H9 (cell line): ENCODE results near the gene KDM2B. TPM values are rescaled to one million over a fixed set of nuclear protein-coding genes. Genes with fewer than 3 reads are reported as not detected.

Source experiments
- DNase-seq: peaks from one replicate; pipeline ENCODE4 v3.0.0-alpha.2; 2017
- H2AFZ ChIP-seq: one replicate; pipeline ENCODE4 v1.6.1; 2013; ENCODE audit warnings: mild to moderate bottlenecking, low read length, control low read depth, moderate library complexity
- H2AK5ac ChIP-seq: 2 replicates; pipeline ENCODE4 v1.6.1; 2013; ENCODE audit warnings: low read length, control low read depth, mixed read lengths; ENCODE audit not compliant: insufficient read length
- H2BK120ac ChIP-seq: one replicate; pipeline ENCODE4 v1.6.1; 2013; ENCODE audit warnings: low read depth, mild to moderate bottlenecking, low read length, control low read depth, inconsistent platforms; ENCODE audit not compliant: poor library complexity, severe bottlenecking
- H2BK12ac ChIP-seq: 2 replicates; pipeline ENCODE4 v1.6.1; 2013; ENCODE audit warnings: low read length, control low read depth, mixed read lengths, low read depth; ENCODE audit not compliant: insufficient read length
- H2BK15ac ChIP-seq: 2 replicates; pipeline ENCODE4 v1.6.1; 2013; ENCODE audit warnings: low read depth, low read length, control low read depth
- H2BK20ac ChIP-seq: one replicate; pipeline ENCODE4 v1.6.1; 2013; ENCODE audit warnings: low read depth, mild to moderate bottlenecking, low read length, control low read depth, inconsistent platforms; ENCODE audit not compliant: poor library complexity, severe bottlenecking
- H2BK5ac ChIP-seq: 2 replicates; pipeline ENCODE4 v1.6.1; 2013; ENCODE audit warnings: low read length, control low read depth, mixed read lengths; ENCODE audit not compliant: insufficient read length
- H3K14ac ChIP-seq: 2 replicates; pipeline ENCODE4 v1.6.1; 2013; ENCODE audit warnings: low read length, control low read depth; ENCODE audit not compliant: insufficient read depth
- H3K18ac ChIP-seq: 2 replicates; pipeline ENCODE4 v1.6.1; 2013; ENCODE audit warnings: low read depth, mild to moderate bottlenecking, mixed read lengths, low read length, control low read depth; ENCODE audit not compliant: insufficient read length
- H3K23ac ChIP-seq: 2 replicates; pipeline ENCODE4 v1.6.1; 2013; ENCODE audit warnings: low read length, control low read depth, mixed read lengths, low read depth; ENCODE audit not compliant: insufficient read length
- H3K23me2 ChIP-seq: 2 replicates; pipeline ENCODE4 v1.6.1; 2013; ENCODE audit warnings: low read depth, mild to moderate bottlenecking, mixed read lengths, low read length, control low read depth; ENCODE audit not compliant: insufficient read length, poor library complexity, severe bottlenecking
- H3K27ac ChIP-seq: 2 replicates; pipeline ENCODE4 v1.5.1; 2013; ENCODE audit warnings: low read length, control low read depth, mixed read lengths, low read depth; ENCODE audit not compliant: insufficient read length
- H3K27me3 ChIP-seq: 2 replicates; pipeline ENCODE4 v1.6.1; 2013; ENCODE audit warnings: low read length, control low read depth, inconsistent platforms; ENCODE audit not compliant: insufficient read depth
- H3K4ac ChIP-seq: 2 replicates; pipeline ENCODE4 v1.6.1; 2013; ENCODE audit warnings: low read depth, mild to moderate bottlenecking, control low read depth, inconsistent platforms, low read length, moderate library complexity
- H3K4me1 ChIP-seq: 2 replicates; pipeline ENCODE4 v1.6.1; 2013; ENCODE audit warnings: low read length, control low read depth, inconsistent platforms; ENCODE audit not compliant: insufficient read depth
- H3K4me2 ChIP-seq: 2 replicates; pipeline ENCODE4 v1.6.1; 2013; ENCODE audit warnings: low read length, control low read depth, mixed read lengths; ENCODE audit not compliant: insufficient read length, insufficient read depth
- H3K56ac ChIP-seq: 2 replicates; pipeline ENCODE4 v1.6.1; 2013; ENCODE audit warnings: low read depth, mild to moderate bottlenecking, mixed read lengths, low read length, control low read depth; ENCODE audit not compliant: insufficient read length
- H3K79me1 ChIP-seq: 2 replicates; pipeline ENCODE4 v1.6.1; 2013; ENCODE audit warnings: low read depth, mild to moderate bottlenecking, moderate library complexity, low read length, control low read depth, inconsistent platforms; ENCODE audit not compliant: insufficient read depth, poor library complexity, severe bottlenecking
- H3K79me2 ChIP-seq: 2 replicates; pipeline ENCODE4 v1.6.1; 2013; ENCODE audit warnings: low read length, control low read depth, inconsistent platforms; ENCODE audit not compliant: insufficient read depth
- H3K9ac ChIP-seq: 2 replicates; pipeline ENCODE4 v1.6.1; 2013; ENCODE audit warnings: low read length, control low read depth, mixed read lengths; ENCODE audit not compliant: insufficient read length; ENCODE audit errors: extremely low read depth
- H3K9me3 ChIP-seq: one replicate; pipeline ENCODE4 v1.6.1; 2013; ENCODE audit warnings: low read depth, low read length, inconsistent platforms; ENCODE audit not compliant: control insufficient read depth
- H3T11ph ChIP-seq: one replicate; pipeline ENCODE4 v1.6.1; 2013; ENCODE audit warnings: mild to moderate bottlenecking, low read length, control low read depth, inconsistent platforms
- H4K20me1 ChIP-seq: one replicate; pipeline ENCODE4 v1.6.1; 2013; ENCODE audit not compliant: control insufficient read depth, insufficient read length, insufficient read depth
- H4K5ac ChIP-seq: 2 replicates; pipeline ENCODE4 v1.6.1; 2013; ENCODE audit warnings: low read depth, mild to moderate bottlenecking, mixed read lengths, low read length, control low read depth; ENCODE audit not compliant: insufficient read length
- H4K8ac ChIP-seq: replicated peaks from 2 replicates; pipeline ENCODE4 v1.6.1; 2013; ENCODE audit warnings: low read length, control low read depth, mixed read lengths, low read depth; ENCODE audit not compliant: insufficient read length
- H4K91ac ChIP-seq: 2 replicates; pipeline ENCODE4 v1.6.1; 2013; ENCODE audit warnings: low read depth, mild to moderate bottlenecking, moderate library complexity, mixed read lengths, low read length, control low read depth; ENCODE audit not compliant: insufficient read length
- H3K27ac Mint-ChIP-seq, 3 experiments: 2 replicates in 2 of 3; 3 replicates in 1 of 3; pipeline ENCODE4 v1.8.0; 2020 to 2021; ENCODE audit warnings: mixed read lengths in 3 of 3, mild to moderate bottlenecking in 1 of 3, moderate library complexity in 1 of 3
- H3K27me3 Mint-ChIP-seq: 2 replicates; pipeline ENCODE4 v1.8.0; 2021; ENCODE audit warnings: low read depth, mild to moderate bottlenecking, moderate library complexity, mixed read lengths
- H3K36me3 Mint-ChIP-seq, 3 experiments: 2 replicates in 2 of 3; 3 replicates in 1 of 3; pipeline ENCODE4 v1.8.0; 2020 to 2021; ENCODE audit warnings: low read depth in 3 of 3, mixed read lengths in 3 of 3; ENCODE audit not compliant: insufficient read depth in 1 of 3
- H3K4me1 Mint-ChIP-seq, 2 experiments: 2 replicates each; pipeline ENCODE4 v1.8.0; 2020; ENCODE audit warnings: mixed read lengths in 2 of 2
- H3K4me3 Mint-ChIP-seq, 2 experiments: 2 replicates in 1 of 2; 3 replicates in 1 of 2; pipeline ENCODE4 v1.8.0; 2020 to 2021; ENCODE audit warnings: mild to moderate bottlenecking in 2 of 2, mixed read lengths in 2 of 2, moderate library complexity in 1 of 2
- H3K9me3 Mint-ChIP-seq, 2 experiments: 2 replicates in 1 of 2; 3 replicates in 1 of 2; pipeline ENCODE4 v1.8.0; 2020; ENCODE audit warnings: mild to moderate bottlenecking in 2 of 2, mixed read lengths in 2 of 2, moderate library complexity in 1 of 2
- CTCF ChIP-seq: fragments of 200-600 bp; sonication (generic); conservative IDR thresholded peaks from 3 replicates; pipeline ENCODE4 v1.8.0; 2021; ENCODE audit warnings: antibody characterized with exemption, mild to moderate bottlenecking
- WGBS: extraction: QIAGEN DNeasy Blood & Tissue Kit; methylation state at CpG from one replicate; pipeline ENCODE4 v1.1.7; 2013; ENCODE audit warnings: missing lambda C conversion rate, low lambda C conversion rate, mixed read lengths; ENCODE audit not compliant: insufficient read length; ENCODE audit errors: extremely low coverage; 5-methylcytosine and 5-hydroxymethylcytosine counted together
- total RNA-seq: library from RNA; stranded (reverse); gene quantifications from 2 replicates; pipeline ENCODE4 v1.2.1, GENCODE V29; 2021

The KDM2B gene
- total RNA-seq, 1 experiment from 2014 or later: 143 TPM

GRCh38 chr12:121489874-121490273, 90.9 kb downstream of the KDM2B start:
- WGBS: no CpG with 5 or more reads among the region's 16 CpGs

More at GRCh38 chr12:121489874-121490273, 90.9 kb downstream of the KDM2B start:
- no peak overlapping the region for H3T11ph ChIP-seq
- H3K4me1 Mint-ChIP-seq: peaks cover 14 to 20% of the 10 kb centered on the region in 2 experiments
- no peak overlapping the region for H3K4me3 Mint-ChIP-seq
- H3K36me3 Mint-ChIP-seq: peaks cover 11 to 48% (median 33%) of the 10 kb centered on the region in 3 experiments; a peak in 6 of 7 replicates
- H3K4ac ChIP-seq: no peak overlapping the region
- no peak overlapping the region for H3K27ac ChIP-seq
- H3K4me2 ChIP-seq: no peak overlapping the region
- no peaks in the 10 kb centered on the region for H3K9me3 Mint-ChIP-seq
- no peak overlapping the region for H3K9ac ChIP-seq
- H2AK5ac ChIP-seq: no peak overlapping the region
- no peak overlapping the region for H2BK12ac ChIP-seq
- H3K79me1 ChIP-seq: peaks cover 2% of the 10 kb centered on the region
- H4K91ac ChIP-seq: no peak overlapping the region
- H3K27me3 ChIP-seq: no peaks in the 10 kb centered on the region
- H4K8ac ChIP-seq: no peak overlapping the region
- H2BK20ac ChIP-seq: no peak overlapping the region
- H3K56ac ChIP-seq: no peak overlapping the region
- H3K4me1 ChIP-seq: no peaks in the 10 kb centered on the region
- H3K23me2 ChIP-seq: no peaks in the 10 kb centered on the region
- no peak overlapping the region for H2AFZ ChIP-seq
- no peak overlapping the region for H2BK5ac ChIP-seq
- no peak for DNase-seq
- H3K18ac ChIP-seq: no peak overlapping the region
- H3K9me3 ChIP-seq: no peaks in the 10 kb centered on the region
- H3K27ac Mint-ChIP-seq: no peak overlapping the region
- no peak overlapping the region for H2BK15ac ChIP-seq
- H3K14ac ChIP-seq: no peak overlapping the region; the same call in 1 of the 2 replicates
- no peak for TF ChIP-seq CTCF
- H3K79me2 ChIP-seq: peaks cover 4% of the 10 kb centered on the region; the same call in 1 of the 2 replicates
- no peaks in the 10 kb centered on the region for H4K20me1 ChIP-seq
- H3K23ac ChIP-seq: no peak overlapping the region
- no peak overlapping the region for H4K5ac ChIP-seq
- no peak overlapping the region for H2BK120ac ChIP-seq
- peaks cover 1% of the 10 kb centered on the region; the same call in 1 of the 2 replicates for H3K27me3 Mint-ChIP-seq
